ENCODE results near the gene MTCL3.

MTCL3 gene

DNA sequence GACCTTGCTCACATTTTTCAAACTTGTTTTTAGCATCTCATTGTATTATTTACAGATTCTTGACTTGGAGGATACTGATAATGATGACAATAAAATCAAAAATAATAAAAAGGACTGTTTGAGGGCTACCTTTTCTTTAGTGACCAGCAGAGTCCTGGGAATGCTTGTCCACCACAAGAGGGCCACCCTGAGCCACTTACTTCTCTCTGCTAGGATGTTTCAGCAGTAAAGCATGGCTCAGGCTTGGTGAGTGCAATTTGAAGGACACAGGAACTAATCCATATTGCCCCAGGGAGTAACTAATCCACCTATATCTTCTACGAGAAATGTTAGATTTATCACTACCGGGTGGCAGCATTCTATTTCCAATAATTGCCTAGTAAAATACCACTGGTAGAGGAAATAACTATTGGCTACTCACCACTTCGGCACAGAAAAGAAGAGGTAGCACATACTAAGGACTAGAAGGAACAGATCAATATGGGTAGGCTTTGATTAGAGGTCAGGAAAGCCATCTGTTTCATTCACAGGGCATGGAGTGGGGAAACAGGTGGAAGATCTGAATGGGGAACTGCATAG, 54.2 kb downstream of the MTCL3 start:
- intact Hi-C loops (cut with micrococcal nuclease; ENCODE audit: unreplicated experiment) (loop anchor here (1.0 to 10.0 kb wide), 5 partner anchors 74 to 1270 kb away; no protein-coding TSS in a partner anchor), in situ Hi-C loops (cut with HindIII; ENCODE audit: extremely low pct_ligation_motif_present, low pct_unique_long_range_greater_than_20kb) (loop anchor here (5.0 kb wide), 1 partner anchor 77 kb away; no protein-coding TSS in a partner anchor)
- no peaks in the 10 kb centered on the region for H3K9me3 ChIP-seq (ENCODE audit: low read length)
- no peak overlapping the region for H2AFZ ChIP-seq (ENCODE audit: low read length)
- ChIA-PET CTCF (ENCODE audit: low intra/inter-chr PET ratio, low total read pairs) (interaction anchor here (0.8 to 4.8 kb wide), 6 partner anchors 52 to 225 kb away, joined by 3 to 24 read pairs (median 7); no protein-coding TSS in a partner anchor), POLR2A (no interaction called here)
- FAIRE-seq (peak; percentile 79), ATAC-seq (peak; percentile 99), DNase-seq (ENCODE audit: low spot score) (peak; percentile 54)
- H3K9ac ChIP-seq (ENCODE audit: insufficient read depth, low read depth, low read length): no peak overlapping the region
- no peaks in the 10 kb centered on the region; a peak in 1 of 5 replicates for H3K27me3 ChIP-seq (ENCODE audit: control insufficient read depth in 1 of 2, insufficient read depth in 2 of 2, low read length in 2 of 2)
- H4K20me1 ChIP-seq (ENCODE audit: insufficient read depth, low read length): no peaks in the 10 kb centered on the region
- H3K36me3 ChIP-seq (replicated peaks in 1 of 2; ENCODE audit: control insufficient read depth in 1 of 2, insufficient read depth in 2 of 2, low read length in 2 of 2): no peaks in the 10 kb centered on the region
- H3K4me1 ChIP-seq (ENCODE audit: insufficient read depth, low read length): no peaks in the 10 kb centered on the region
- WGBS (ENCODE audit: low lambda C conversion rate): 28% methylated on average over 3 of the region's 3 CpGs
- BruUV-seq (replicated peaks): no TSS peak
- no peak overlapping the region for H3K27ac ChIP-seq (ENCODE audit: extremely low read length, insufficient read depth, low read length)
- no peaks in the 10 kb centered on the region for H3K79me2 ChIP-seq (ENCODE audit: insufficient read depth, low read length)
- no peak overlapping the region for H3K4me2 ChIP-seq (ENCODE audit: low read depth, low read length)
- no peak overlapping the region for H3K4me3 ChIP-seq (replicated peaks in 1 of 3; ENCODE audit: insufficient read depth in 1 of 3, low read depth in 2 of 3, low read length in 3 of 3)
- no peak for TF ChIP-seq NCOA1 (CRISPR knock-in tag; IDR thresholded peaks at IDR 0.05)
- TF ChIP-seq GATAD2A (CRISPR knock-in tag; IDR thresholded peaks at IDR 0.05): peak; percentile 14; the same call in 1 of the 2 replicates
- no peak for TF ChIP-seq ZNF720 (CRISPR knock-in tag; IDR thresholded peaks at IDR 0.05)
- TF ChIP-seq, protein P1, sequence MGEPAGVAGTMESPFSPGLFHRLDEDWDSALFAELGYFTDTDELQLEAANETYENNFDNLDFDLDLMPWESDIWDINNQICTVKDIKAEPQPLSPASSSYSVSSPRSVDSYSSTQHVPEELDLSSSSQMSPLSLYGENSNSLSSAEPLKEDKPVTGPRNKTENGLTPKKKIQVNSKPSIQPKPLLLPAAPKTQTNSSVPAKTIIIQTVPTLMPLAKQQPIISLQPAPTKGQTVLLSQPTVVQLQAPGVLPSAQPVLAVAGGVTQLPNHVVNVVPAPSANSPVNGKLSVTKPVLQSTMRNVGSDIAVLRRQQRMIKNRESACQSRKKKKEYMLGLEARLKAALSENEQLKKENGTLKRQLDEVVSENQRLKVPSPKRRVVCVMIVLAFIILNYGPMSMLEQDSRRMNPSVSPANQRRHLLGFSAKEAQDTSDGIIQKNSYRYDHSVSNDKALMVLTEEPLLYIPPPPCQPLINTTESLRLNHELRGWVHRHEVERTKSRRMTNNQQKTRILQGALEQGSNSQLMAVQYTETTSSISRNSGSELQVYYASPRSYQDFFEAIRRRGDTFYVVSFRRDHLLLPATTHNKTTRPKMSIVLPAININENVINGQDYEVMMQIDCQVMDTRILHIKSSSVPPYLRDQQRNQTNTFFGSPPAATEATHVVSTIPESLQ (CRISPR knock-in tag; conservative IDR thresholded peaks at IDR 0.05): no peak
- TF ChIP-seq, protein P2, sequence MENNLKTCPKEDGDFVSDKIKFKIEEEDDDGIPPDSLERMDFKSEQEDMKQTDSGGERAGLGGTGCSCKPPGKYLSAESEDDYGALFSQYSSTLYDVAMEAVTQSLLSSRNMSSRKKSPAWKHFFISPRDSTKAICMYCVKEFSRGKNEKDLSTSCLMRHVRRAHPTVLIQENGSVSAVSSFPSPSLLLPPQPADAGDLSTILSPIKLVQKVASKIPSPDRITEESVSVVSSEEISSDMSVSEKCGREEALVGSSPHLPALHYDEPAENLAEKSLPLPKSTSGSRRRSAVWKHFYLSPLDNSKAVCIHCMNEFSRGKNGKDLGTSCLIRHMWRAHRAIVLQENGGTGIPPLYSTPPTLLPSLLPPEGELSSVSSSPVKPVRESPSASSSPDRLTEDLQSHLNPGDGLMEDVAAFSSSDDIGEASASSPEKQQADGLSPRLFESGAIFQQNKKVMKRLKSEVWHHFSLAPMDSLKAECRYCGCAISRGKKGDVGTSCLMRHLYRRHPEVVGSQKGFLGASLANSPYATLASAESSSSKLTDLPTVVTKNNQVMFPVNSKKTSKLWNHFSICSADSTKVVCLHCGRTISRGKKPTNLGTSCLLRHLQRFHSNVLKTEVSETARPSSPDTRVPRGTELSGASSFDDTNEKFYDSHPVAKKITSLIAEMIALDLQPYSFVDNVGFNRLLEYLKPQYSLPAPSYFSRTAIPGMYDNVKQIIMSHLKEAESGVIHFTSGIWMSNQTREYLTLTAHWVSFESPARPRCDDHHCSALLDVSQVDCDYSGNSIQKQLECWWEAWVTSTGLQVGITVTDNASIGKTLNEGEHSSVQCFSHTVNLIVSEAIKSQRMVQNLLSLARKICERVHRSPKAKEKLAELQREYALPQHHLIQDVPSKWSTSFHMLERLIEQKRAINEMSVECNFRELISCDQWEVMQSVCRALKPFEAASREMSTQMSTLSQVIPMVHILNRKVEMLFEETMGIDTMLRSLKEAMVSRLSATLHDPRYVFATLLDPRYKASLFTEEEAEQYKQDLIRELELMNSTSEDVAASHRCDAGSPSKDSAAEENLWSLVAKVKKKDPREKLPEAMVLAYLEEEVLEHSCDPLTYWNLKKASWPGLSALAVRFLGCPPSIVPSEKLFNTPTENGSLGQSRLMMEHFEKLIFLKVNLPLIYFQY (CRISPR knock-in tag; IDR thresholded peaks at IDR 0.05; ENCODE audit: borderline replicate concordance): no peak
- no peak for TF ChIP-seq ZNF614 (CRISPR knock-in tag; IDR thresholded peaks at IDR 0.05; ENCODE audit: borderline replicate concordance)
- TF ChIP-seq ZNF747 (CRISPR knock-in tag; IDR thresholded peaks at IDR 0.05; ENCODE audit: borderline replicate concordance): no peak
- no peak for TF ChIP-seq ATAD3A (CRISPR knock-in tag; IDR thresholded peaks at IDR 0.05)
- peak; percentile 92 for TF ChIP-seq SMC3 (IDR thresholded peaks at IDR 0.05; ENCODE audit: low read length)
- TF ChIP-seq DNMT1 (CRISPR knock-in tag; IDR thresholded peaks at IDR 0.05): no peak
- TF ChIP-seq RAD21 (CRISPR knock-in tag; IDR thresholded peaks at IDR 0.05): peak; percentile 63; the same call in 1 of the 2 replicates
- TF ChIP-seq U2AF2 (IDR thresholded peaks at IDR 0.05; ENCODE audit: low read depth, low read length): no peak
- no peak for TF ChIP-seq SMAD1 (CRISPR knock-in tag; IDR thresholded peaks at IDR 0.05; ENCODE audit: borderline replicate concordance, low read depth)
- TF ChIP-seq GPN1 (CRISPR knock-in tag; IDR thresholded peaks at IDR 0.05; ENCODE audit: borderline replicate concordance): no peak
- TF ChIP-seq ZFYVE20 (CRISPR knock-in tag; IDR thresholded peaks at IDR 0.05; ENCODE audit: borderline replicate concordance, low read depth): no peak
- peak; percentile 53 for TF ChIP-seq XRCC5 (optimal IDR thresholded peaks at IDR 0.05; ENCODE audit: low read length)
- TF ChIP-seq ZNF766 (CRISPR knock-in tag; IDR thresholded peaks at IDR 0.05; ENCODE audit: borderline replicate concordance): no peak
- TF ChIP-seq ZNF143 (CRISPR knock-in tag; IDR thresholded peaks at IDR 0.05): no peak
- TF ChIP-seq STAG1 (CRISPR knock-in tag; IDR thresholded peaks at IDR 0.05): peak; percentile 76

All from HepG2 (cell line).